OCI-M1 (cell line): ENCODE data around the gene STARD8.

ENCODE experiments used
- DNase-seq: peaks from one replicate; lab custom pipeline; 2025; lab: John Stamatoyannopoulos, UW

The STARD8 gene

GRCh38 chrX:68749426-68749825 lies 102.0 kb downstream of the STARD8 start:
- no peak for DNase-seq

- DNase-seq, result no peak
Observed at GRCh38 chrX:68750316-68750715, 102.8 kb downstream of the STARD8 start.

- DNase-seq, result no peak
Observed at GRCh38 chrX:68751372-68751771, 103.9 kb downstream of the STARD8 start.

GRCh38 chrX:68753218-68753617 lies 105.8 kb downstream of the STARD8 start:
- no peak for DNase-seq

GRCh38 chrX:68754406-68754805 lies 106.9 kb downstream of the STARD8 start:
- DNase-seq, result no peak

- DNase-seq, result no peak
Observed at GRCh38 chrX:68755616-68756125, 108.2 kb downstream of the STARD8 start.

GRCh38 chrX:68757331-68757730 lies 109.9 kb downstream of the STARD8 start:
- no peak for DNase-seq

- no peak for DNase-seq
Observed at GRCh38 chrX:68757731-68758130, 110.3 kb downstream of the STARD8 start.

GRCh38 chrX:68758671-68759070 lies 111.2 kb downstream of the STARD8 start:
- no peak for DNase-seq

- no peak for DNase-seq
Observed at GRCh38 chrX:68761086-68761485, 113.6 kb downstream of the STARD8 start.

GRCh38 chrX:68762766-68763165 lies 115.3 kb downstream of the STARD8 start:
- DNase-seq, result no peak

- no peak for DNase-seq
Observed at GRCh38 chrX:68763481-68763880, 116.0 kb downstream of the STARD8 start.
